GM19438 (cell line): ENCODE data around the gene KCNH2.
"Not testable (repeated sequence)": the region's sequence is repeated elsewhere in the genome, so short reads cannot be mapped to it uniquely, and the experiment has no call there.

Experiments used
- ATAC-seq: cut with Tn5 transposase; IDR thresholded peaks from one replicate; pipeline ENCODE4 v1.9.1; 2021; ENCODE audit warnings: low read depth; ENCODE audit not compliant: unreplicated experiment

KCNH2 gene

DNA sequence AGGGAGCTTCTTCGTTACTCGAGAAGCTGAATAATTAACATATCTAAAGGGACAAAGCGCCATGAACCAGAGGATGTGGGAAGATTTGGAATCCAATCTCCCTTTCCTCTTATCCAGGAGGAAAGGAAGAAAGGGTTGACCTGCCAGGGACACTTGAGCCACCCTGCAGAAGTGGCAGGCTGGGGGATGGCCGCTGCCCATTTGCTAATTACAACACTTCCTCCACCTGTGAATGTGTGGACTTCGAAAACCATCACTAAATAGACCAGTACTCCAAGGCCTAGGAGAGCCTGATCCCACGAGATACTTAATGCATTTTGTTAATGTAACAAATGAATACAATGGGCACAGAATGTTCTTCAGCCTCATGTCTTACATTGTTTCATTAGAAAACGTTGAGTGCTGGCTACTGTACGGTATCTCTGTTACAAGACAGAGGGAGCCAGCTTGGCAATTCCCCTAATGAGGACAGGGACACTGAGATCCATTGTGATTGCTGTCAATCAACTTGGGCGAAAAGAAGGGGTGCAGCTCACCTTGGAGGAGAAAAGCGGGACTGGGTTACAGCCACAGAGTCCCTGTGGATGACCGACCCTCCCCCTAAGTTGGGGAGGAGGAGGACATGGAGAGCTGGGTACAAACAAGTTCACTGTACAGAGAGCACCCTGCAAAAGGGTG lies 66.4 kb downstream of the KCNH2 start:
- ATAC-seq = no peak

DNA sequence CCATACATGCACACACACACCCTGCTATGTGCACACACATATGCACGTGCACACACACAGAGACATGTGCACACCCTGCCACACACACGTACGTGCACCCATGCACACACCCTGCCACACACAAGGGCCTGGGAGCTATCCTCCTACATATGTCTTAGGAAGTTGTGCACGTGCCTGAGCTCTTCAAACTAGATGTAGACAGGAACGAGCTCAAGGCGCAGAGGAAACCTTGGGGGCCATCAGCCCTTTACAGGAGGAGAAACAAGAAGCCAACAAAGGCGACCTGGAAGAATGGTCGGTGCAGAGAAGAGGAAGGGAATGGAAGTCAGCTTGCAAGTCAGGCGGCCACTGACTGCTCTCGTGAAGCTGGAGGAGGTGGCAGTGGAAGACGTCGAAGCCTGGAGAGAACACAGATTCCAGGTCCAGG lies 67.1 kb downstream of the KCNH2 start:
- no peak for ATAC-seq

DNA sequence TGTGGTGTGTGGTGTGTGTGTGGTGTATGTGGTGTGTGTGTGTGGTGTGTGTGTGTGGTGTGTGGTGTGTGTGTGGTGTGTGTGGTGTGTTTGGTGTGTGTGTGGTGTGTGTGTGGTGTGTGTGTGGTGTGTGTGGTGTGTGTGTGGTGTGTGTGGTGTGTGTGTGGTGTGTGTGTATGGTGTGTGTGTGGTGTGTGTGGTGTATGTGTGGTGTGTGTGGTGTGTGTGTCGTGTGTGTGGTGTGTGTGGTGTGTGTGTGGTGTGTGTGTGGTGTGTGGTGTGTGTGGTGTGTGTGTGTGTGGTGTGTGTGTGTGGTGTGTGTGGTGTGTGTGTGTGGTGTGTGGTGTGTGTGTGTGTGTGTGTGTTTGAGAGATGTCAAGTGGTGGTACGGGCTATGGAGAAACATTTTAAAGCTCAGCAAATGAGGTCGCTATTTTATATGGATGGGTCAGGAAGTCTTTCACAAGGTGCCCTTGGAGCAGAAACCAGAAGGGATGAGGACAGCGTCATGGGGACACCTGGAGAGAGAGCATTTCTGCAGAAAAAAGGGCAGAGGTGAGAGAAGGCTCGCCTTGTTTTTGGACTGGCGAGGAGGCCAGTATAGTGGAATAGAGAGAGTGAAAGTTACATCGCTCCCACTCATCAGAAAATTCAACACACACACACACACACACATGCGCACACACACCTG lies 67.7 kb downstream of the KCNH2 start:
- not testable (repeated sequence) for ATAC-seq

DNA sequence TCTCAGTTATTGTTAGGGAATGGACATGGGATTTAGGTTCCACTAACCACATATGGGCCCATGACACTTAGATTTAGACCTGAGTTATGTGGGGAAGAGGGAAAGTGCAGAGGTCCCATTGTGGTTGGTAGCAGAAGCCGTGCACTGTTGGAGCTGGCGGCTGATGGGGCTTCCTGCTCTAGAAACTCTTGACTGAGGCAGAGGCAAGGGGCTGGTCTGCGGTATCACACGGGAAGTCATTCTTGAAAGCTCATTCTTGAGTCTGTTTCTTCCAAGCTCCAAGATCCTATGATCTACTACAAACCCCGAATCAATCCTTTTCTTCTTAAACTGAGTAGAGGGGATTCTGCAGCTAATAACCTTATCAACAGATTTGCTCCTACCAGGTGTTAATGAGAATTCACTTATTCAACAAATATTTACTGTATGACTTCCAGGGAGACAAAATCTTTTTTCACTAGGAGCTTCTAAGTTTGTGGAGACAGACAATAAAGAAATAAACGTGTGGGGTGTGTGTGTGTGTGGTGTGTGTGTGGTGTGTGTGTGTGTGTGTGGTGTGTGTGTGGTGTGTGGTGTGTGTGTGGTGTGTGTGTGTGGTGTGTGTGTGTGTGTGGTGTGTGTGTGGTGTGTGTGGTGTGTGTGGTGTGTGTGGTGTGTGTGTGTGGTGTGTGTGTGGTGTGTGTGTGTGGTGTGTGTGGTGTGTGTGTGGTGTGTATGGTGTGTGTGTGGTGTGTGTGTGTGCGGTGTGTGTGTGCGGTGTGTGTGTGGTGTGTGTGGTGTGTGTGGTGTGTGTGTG lies 68.7 kb downstream of the KCNH2 start:
- ATAC-seq = no peak

DNA sequence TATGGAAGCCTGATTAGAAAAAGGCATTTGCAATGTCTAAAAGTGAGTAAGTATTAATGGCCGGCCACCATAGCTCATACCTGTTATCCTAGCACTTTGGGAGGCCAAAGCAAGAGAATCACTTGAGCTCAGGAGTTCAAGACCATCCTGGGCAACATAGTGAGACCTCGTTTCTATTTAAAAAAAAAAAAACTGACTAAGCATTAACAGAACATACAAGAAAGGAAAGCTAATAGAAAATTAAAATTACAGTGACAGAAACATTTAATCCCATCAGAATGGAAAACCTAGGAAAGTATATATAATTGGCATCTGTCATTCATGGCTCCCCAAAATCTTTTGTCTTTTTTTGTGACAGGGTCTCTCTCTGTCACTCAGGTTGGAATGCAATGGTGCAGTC lies 69.9 kb downstream of the KCNH2 start:
- no peak for ATAC-seq

DNA sequence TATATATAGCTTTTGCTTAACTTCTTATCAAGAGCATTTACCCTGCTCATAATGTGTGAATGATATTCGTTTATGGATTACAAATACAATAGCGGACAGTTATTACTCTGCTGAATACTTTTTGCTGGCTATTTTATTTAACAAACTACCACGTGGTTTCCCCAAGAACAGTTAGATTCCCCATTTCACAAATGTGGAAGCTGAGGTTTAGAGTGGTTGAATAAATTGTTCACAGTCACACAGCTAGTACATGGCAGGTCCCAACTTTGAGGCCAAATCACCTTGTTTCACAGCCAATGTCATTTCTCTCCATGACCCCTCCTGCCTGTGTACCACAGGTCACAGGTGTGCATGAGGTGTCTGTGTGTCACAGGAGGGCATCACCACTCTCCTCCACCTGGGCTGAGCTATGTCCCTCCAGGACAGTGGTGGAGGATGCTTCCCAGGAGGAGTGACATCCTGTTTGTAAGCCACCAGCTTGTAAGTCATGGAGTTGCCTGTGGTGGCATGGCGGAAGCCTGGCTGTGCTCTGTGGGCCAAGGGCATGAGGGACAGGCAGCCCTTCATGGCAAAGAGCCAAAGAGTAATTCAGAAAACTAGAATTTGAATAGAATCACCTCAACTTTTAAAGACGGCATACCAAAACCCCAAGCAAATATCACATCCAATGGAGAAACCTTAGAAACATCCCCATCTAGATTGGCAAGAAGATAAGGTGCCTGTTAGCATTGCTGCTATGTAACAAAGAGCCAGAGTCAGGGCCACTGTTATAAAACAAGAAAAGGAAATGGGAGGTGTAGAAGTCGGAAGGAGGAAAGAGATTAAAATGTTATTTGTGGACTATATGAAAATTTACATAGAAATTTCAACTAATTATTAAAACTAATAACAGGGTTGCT lies 73.9 kb downstream of the KCNH2 start:
- ATAC-seq = no peak

DNA sequence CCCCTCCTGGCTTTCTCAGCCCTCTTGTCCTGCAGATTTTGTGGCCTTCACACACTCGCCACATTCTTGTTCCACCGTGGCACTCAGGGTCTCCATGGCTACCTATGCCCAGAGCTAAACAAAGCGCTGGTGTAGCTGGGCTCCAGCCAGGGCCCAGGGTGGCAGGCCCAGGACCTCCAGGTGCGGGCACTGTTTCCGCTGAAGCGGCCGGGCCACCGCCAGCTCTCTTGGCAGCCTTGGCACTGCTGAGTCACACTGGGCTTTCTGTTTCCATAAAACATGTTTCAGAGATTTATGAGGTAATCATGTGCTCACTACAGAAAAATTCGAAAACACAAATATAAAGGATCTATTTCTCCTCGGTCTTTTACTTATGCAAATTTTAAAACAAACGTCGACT lies 74.5 kb downstream of the KCNH2 start:
- ATAC-seq = no peak

DNA sequence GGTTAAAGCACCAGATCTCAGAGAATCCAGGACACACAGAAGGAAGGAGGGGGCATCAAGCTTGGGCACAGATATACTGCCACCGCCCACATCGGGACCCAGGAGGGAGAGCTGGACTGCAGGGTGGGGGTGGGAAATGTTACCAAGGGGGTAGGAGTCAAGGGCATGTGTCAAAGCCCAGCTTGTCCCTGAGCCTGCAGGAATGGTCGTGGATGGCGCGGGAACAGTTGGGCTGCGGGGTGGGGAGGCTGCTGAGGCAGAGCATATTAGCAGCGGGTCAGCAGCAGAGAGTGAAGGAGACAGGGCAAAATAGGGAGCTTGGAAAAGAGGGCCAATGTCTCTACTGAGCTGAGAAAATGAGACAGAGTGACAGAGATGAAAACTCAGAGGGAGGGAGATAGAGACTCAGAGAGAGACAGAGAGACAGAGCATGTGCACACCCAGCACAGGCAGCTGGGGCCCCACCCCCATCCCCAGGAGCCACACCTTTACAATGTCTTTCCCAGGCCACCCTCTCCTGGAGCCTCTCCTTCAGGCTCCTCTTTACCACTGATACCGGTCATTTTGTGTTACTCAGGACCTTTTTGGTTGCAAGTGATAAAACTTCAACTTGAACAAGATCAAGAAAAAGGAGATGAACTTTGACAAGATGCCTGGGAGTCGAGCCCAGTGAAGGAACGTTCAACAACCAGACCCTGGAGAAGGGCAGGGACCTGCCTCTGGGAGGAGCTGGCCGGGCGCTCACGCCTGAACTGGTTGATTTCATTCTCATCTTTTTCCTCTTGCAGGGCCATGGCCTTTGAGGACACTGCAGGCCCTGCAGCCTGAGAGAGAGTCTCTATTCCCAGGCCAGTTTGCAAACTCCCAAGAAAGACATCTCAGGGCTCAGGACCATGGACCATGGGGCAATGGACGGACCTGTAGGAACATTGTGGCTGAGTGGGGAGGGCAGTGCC lies 75.8 kb downstream of the KCNH2 start:
- ATAC-seq = no peak

DNA sequence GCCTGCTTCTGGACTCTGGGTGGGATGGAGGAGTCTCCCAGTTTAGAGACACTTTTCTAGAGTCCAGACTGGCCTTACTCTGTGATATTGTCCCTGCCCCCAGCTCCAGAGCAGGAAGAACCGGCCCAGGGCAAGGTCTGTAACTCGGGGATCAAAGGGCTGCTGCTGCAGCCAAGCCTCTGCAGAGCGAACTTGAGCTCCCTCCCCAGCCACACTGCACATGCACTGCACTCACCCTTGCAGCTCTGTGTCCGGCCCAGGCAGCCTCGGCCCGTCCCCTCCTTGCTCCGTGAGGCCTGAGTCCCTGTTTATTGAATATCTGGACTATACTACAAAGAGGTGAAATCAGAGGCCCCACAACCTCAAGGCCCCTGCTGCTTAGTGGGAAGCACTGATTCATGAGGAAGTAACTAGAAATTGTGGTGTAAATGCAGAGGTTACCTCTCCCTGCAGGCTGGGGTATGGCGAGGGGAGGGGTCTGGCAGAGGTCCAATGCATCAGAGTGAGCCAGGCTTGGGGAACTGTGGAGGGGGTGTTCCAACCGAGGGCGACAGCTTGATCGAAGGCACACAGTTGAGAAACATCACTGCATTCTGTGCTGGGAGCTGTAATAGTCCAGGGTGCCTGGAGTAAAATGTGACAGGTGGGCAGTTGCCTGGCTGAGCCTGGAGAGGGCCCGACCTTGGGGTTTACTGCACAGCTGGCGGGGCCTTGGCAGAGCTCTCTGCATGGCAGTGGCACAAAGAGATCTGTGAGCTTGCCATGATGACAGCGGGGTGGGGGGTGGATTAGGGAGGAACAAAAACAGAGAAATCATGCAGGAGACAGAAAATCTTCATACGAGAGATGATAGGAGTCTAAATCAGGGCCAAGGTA lies 76.7 kb downstream of the KCNH2 start:
- ATAC-seq = no peak

DNA sequence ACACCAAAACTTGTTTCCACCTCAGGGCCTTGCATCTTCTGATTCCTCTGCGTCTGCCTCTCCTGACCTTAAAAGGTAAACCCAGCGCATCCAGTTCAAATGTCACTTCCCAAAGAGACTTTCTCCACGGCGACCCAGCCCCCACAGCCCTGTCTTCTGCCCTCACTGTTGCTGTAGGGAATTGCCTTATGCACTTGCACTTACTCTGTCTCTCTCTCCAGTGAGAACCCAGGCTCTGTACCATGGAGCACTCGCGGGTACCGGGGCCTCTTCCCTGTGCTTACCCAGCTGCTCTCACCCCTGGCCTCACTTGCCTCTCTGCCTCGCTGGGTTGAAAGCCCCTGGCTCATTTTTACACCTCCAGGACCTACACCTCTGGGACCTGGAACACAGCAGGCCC lies 77.4 kb downstream of the KCNH2 start:
- ATAC-seq = no peak

DNA sequence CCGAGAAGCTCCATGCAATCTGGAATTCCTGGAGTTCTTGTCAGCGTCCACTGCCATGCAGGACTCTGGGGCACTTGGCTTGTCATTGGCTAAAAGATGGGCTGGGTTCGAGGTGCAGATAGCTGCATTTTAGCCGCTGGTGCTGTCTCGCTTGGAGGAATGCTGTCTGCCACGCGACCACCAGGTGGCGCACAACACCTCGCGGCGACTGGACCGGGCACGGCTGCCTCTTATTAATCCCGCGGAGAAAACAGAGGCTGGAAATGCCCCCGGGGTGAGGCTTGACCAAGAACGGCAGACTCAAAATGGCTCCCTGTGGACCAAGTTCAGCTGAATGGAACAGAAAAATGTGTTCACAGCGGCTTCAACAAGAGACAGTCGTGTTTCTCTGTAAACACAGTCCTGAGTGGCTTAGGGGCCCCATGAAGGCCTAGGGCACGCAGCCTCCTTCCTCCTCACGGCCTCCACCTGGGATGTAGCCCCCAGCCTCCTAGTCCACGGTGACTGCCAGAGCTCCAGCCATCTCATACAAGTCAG lies 79.6 kb downstream of the KCNH2 start:
- ATAC-seq = no peak

DNA sequence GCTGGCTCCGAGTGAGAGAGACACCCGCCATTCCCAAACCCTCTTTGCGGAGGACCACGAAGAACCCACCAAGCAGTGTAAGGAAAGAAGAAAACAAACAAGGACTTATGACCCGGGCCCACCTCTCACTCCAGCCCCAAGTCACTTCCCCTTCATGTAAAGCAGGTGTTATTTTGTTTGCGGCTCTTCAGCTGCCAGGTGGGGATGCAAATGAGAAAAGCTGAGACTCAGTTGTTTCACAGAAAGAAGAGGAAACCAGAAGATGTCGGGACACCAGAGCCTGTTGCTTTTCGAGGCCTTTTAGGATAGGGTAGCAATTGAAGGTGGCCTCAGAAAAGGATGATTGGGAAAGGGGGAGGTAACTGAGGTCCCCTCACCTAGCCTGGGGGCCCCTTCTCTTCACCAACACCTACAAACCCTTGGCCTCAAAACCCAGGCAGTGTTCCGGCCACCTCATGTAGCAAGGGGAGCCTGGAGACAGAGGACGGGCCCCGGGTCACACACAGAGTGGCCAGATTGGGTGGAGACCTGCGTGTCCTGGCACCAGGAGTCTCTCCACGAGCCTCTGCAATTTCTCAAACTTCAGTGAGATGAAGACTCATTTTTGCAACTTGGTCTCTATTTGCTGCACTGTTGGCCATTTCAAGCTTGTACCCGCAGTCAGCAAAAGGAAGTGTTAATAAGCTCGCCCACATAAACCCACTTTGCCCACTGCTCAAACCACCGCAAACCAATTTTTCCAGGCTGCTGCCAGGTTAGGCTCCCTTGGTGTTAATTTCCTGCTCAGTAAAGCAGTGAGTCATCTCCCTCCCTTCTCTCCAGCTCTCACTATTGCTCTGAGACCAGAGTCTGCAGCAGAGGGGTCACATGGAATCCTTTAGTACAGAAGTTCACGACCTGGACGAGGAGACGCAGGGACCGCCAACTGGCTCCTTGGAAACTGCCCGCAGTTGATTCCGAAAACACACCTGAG lies 80.3 kb downstream of the KCNH2 start:
- ATAC-seq = no peak

DNA sequence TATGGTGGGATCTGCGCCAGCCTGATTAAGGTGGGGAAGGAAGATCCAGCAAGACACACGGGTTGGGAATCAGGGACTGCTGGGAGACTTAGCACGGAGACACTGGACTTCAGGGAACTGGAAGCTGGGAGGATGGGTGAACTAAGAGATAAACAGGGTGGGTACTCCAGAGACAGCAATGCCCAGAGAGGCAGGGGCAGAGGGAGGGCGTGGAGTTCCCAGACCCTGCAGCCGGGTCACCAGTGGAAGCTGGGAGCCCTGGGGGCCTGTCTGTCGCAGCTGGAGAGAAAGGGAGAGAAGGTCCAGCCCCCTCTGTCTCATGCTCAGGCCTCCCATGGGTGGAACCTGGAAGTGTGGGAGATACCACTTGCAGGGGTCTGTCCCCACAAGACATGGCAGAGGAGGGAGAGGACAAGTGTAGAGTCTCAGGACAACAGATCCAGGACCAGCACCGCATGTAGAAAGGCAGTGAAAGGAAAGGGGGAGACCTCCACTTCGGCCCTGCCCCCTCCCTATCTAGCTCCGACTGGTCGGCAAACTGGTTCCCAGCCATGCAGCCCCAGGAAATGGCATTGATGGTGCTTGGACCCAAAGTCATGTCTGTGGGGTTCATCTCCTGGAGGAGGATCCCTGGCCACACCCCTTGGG lies 81.4 kb downstream of the KCNH2 start:
- no peak for ATAC-seq

DNA sequence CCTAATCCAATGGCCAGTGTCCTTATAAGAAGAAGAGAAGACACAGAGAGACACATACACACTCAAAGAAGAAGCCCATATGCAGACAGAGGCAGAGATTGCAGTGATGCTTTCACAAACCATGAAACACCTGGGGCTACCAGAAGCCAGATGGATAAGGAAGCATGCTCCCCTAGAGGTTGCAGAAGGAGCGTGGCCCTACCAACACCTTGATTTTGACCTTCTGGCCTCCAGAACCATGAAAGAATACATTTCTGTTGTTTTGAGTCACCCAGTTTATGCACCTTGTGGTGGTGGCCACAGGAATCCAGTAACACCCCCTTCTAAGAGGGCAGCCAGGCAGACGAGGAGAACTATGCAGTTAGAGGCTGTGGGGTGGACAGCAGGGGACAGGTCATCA lies 82.3 kb downstream of the KCNH2 start:
- ATAC-seq = no peak
